HEK293 (cell line): ENCODE measurements around the gene NRSN2.

Experiments used
- CTCF ChIA-PET: fragments of 350-600 bp; formaldehyde crosslinking; extraction: SDS; loops from one replicate; lab custom pipeline; 2021; ENCODE audit warnings: antibody characterized with exemption; lab: Yijun Ruan, JAX
- POLR2A ChIA-PET: fragments of 300-600 bp; formaldehyde crosslinking; extraction: SDS; loops from one replicate; lab custom pipeline; 2020; ENCODE audit warnings: antibody characterized with exemption, inconsistent platforms; lab: Yijun Ruan, JAX
- H3K27ac ChIP-seq: fragments of 200-500 bp; sonication (Bioruptor generic); 2 replicates; pipeline ENCODE4 v1.5.1; 2014; ENCODE audit warnings: low read depth, low read length, control low read depth, inconsistent platforms; ENCODE audit errors: extremely low read depth
- H3K36me3 ChIP-seq, 2 experiments: fragments of 200-500 bp in 1 of 2; sonication (Bioruptor generic) in 1 of 2; 1 replicate in 1 of 2; 2 replicates in 1 of 2; pipeline ENCODE4 v1.5.1; 2014 to 2017; ENCODE audit warnings: inconsistent platforms in 2 of 2, low read length in 2 of 2; ENCODE audit not compliant: control insufficient read depth in 2 of 2, insufficient read depth in 1 of 2
- H3K4me1 ChIP-seq: fragments of 200-500 bp; sonication (Bioruptor generic); 2 replicates; pipeline ENCODE4 v1.5.1; 2014; ENCODE audit warnings: mild to moderate bottlenecking, low read length, inconsistent platforms; ENCODE audit not compliant: control insufficient read depth, insufficient read depth
- H3K4me3 ChIP-seq: 2 replicates; pipeline ENCODE4 v1.5.1; 2011; ENCODE audit warnings: low read depth, mild to moderate bottlenecking, control low read depth, low read length, moderate library complexity
- H3K9me3 ChIP-seq: fragments of 200-500 bp; sonication (Bioruptor generic); 2 replicates; pipeline ENCODE4 v1.5.1; 2014; ENCODE audit warnings: low read depth, low read length, inconsistent platforms; ENCODE audit not compliant: control insufficient read depth, insufficient read depth
- HOXA7 ChIP-seq: sonication (generic); formaldehyde crosslinking; IDR thresholded peaks from 2 replicates; pipeline ENCODE4 v1.8.1; 2022; ENCODE audit warnings: missing genetic modification reagents, borderline replicate concordance
- PRDM1 ChIP-seq: fragments of 450-650 bp; formaldehyde crosslinking; IDR thresholded peaks from 2 replicates; pipeline ENCODE4; 2016; ENCODE audit warnings: missing biosample characterization, missing genetic modification characterization
- ZEB2 ChIP-seq: fragments of 450-650 bp; formaldehyde crosslinking; IDR thresholded peaks from 2 replicates; pipeline ENCODE4 v1.5.1; 2016; ENCODE audit warnings: missing biosample characterization, missing genetic modification characterization
- ZFHX2 ChIP-seq: fragments of 450-650 bp; formaldehyde crosslinking; conservative IDR thresholded peaks from 2 replicates; pipeline ENCODE4 v1.5.1; 2016; ENCODE audit warnings: missing biosample characterization, missing genetic modification characterization
- ZFP37 ChIP-seq: fragments of 450-650 bp; formaldehyde crosslinking; IDR thresholded peaks from 2 replicates; pipeline ENCODE4 v1.5.1; 2016; ENCODE audit warnings: missing biosample characterization, missing genetic modification characterization
- ZFP69B ChIP-seq: fragments of 450-650 bp; formaldehyde crosslinking; IDR thresholded peaks from 2 replicates; pipeline ENCODE4 v1.5.1; 2016; ENCODE audit warnings: missing biosample characterization, missing genetic modification characterization
- ZNF146 ChIP-seq: fragments of 450-650 bp; formaldehyde crosslinking; IDR thresholded peaks from 2 replicates; pipeline ENCODE4 v1.5.1; 2016; ENCODE audit warnings: missing biosample characterization, missing genetic modification characterization
- ZNF157 ChIP-seq: fragments of 450-650 bp; formaldehyde crosslinking; IDR thresholded peaks from 2 replicates; pipeline ENCODE4 v1.5.1; 2016; ENCODE audit warnings: missing biosample characterization, missing genetic modification characterization
- ZNF184 ChIP-seq: fragments of 450-650 bp; IDR thresholded peaks from 2 replicates; pipeline ENCODE4 v1.5.1; 2018; ENCODE audit warnings: missing biosample characterization, mild to moderate bottlenecking, missing genetic modification characterization
- ZNF214 ChIP-seq: fragments of 450-650 bp; formaldehyde crosslinking; IDR thresholded peaks from 2 replicates; pipeline ENCODE4 v1.5.1; 2017; ENCODE audit warnings: missing biosample characterization, mild to moderate bottlenecking, missing genetic modification characterization, borderline replicate concordance
- ZNF266 ChIP-seq: fragments of 450-650 bp; formaldehyde crosslinking; IDR thresholded peaks from 2 replicates; pipeline ENCODE4 v1.5.1; 2016; ENCODE audit warnings: missing biosample characterization, missing genetic modification characterization, low read depth
- ZNF335 ChIP-seq: fragments of 450-650 bp; formaldehyde crosslinking; conservative IDR thresholded peaks from 2 replicates; pipeline ENCODE4 v1.5.1; 2016; ENCODE audit warnings: missing biosample characterization, missing genetic modification characterization
- ZNF426 ChIP-seq: fragments of 450-650 bp; formaldehyde crosslinking; IDR thresholded peaks from 2 replicates; pipeline ENCODE4 v1.5.1; 2017; ENCODE audit warnings: missing biosample characterization, missing genetic modification characterization, mild to moderate bottlenecking, inconsistent platforms, moderate library complexity
- ZNF530 ChIP-seq: fragments of 450-650 bp; formaldehyde crosslinking; IDR thresholded peaks from 2 replicates; pipeline ENCODE4 v1.5.1; 2016; ENCODE audit warnings: low read depth, missing biosample characterization, missing genetic modification characterization
- ZNF560 ChIP-seq: fragments of 450-650 bp; formaldehyde crosslinking; IDR thresholded peaks from 2 replicates; pipeline ENCODE4 v1.5.1; 2017; ENCODE audit warnings: missing biosample characterization, missing genetic modification characterization, borderline replicate concordance
- ZNF621 ChIP-seq: fragments of 450-650 bp; formaldehyde crosslinking; IDR thresholded peaks from 2 replicates; pipeline ENCODE4 v1.5.1; 2017; ENCODE audit warnings: missing biosample characterization, missing genetic modification characterization
- ZNF626 ChIP-seq: fragments of 450-650 bp; sonication (Bioruptor Pico); formaldehyde crosslinking; IDR thresholded peaks from 2 replicates; pipeline ENCODE4 v1.5.1; 2018; ENCODE audit warnings: missing biosample characterization, missing genetic modification characterization, inconsistent platforms
- ZNF747 ChIP-seq: fragments of 450-650 bp; formaldehyde crosslinking; IDR thresholded peaks from 2 replicates; pipeline ENCODE4 v1.5.1; 2016; ENCODE audit warnings: missing biosample characterization, missing genetic modification characterization
- TF ChIP-seq, protein P1 (sequence below): fragments of 450-650 bp; formaldehyde crosslinking; IDR thresholded peaks from 2 replicates; pipeline ENCODE4 v1.5.1; 2017; ENCODE audit warnings: missing biosample characterization, missing genetic modification characterization
- TF ChIP-seq, protein P2 (sequence below): fragments of 450-650 bp; formaldehyde crosslinking; IDR thresholded peaks from 2 replicates; pipeline ENCODE4 v1.5.1; 2016; ENCODE audit warnings: missing biosample characterization, missing genetic modification characterization
- TF ChIP-seq, protein P3 (sequence below): fragments of 450-650 bp; formaldehyde crosslinking; IDR thresholded peaks from 2 replicates; pipeline ENCODE4 v1.5.1; 2016; ENCODE audit warnings: missing biosample characterization, missing genetic modification characterization
- TF ChIP-seq, protein P4 (sequence below): fragments of 450-650 bp; formaldehyde crosslinking; IDR thresholded peaks from 2 replicates; pipeline ENCODE4 v1.5.1; 2016; ENCODE audit warnings: missing biosample characterization, missing genetic modification characterization
- TF ChIP-seq, protein P5 (sequence below): fragments of 450-650 bp; formaldehyde crosslinking; IDR thresholded peaks from 2 replicates; pipeline ENCODE4; 2016; ENCODE audit warnings: missing biosample characterization, missing genetic modification characterization
- TF ChIP-seq, protein P6 (sequence below): fragments of 450-650 bp; formaldehyde crosslinking; IDR thresholded peaks from 2 replicates; pipeline ENCODE4 v1.5.1; 2016; ENCODE audit warnings: missing biosample characterization, missing genetic modification characterization

Gene NRSN2

DNA sequence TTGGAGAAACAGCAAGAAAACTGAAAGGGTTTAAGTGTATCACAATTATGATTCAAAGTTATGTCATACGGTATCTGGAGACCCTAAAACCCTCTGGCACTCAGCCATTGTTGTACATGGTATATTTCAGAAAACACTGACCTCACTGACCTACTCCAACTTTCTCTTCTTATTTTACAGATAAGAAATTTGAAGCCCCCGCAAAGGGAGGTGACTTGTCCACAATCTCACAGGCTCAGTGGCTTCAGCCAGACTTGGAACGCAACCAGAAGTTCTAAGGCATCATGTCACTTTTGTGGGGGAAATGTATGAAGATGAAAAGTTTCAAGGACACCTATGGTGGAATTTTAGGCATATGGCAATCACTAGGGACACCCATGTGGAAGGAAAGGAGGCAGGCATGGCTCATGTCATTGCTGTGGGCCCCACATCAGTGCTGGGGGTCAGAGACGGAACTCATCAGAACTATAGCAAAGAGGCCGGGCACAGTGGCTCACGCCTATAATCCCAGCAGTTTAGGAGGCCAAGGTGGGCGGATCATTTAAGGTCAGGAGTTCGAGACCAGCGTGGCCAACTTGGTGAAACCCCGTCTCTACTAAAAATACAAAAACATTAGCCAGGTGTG lies 28.5 kb downstream of the NRSN2 start:
- Histone ChIP-seq H3K36me3 (no peaks in the 10 kb centered on the region), H3K4me1 (peaks cover 6% of the 10 kb centered on the region; the same call in 1 of the 2 replicates), H3K9me3 (no peaks in the 10 kb centered on the region), H3K4me3 (no peak overlapping the region), H3K27ac (no peak overlapping the region)
- POLR2A ChIA-PET, result interaction anchor here (0.8 kb wide), 1 partner anchor 13 kb away, joined by 3 read pairs; no protein-coding TSS in a partner anchor
- TF ChIP-seq, protein P1, sequence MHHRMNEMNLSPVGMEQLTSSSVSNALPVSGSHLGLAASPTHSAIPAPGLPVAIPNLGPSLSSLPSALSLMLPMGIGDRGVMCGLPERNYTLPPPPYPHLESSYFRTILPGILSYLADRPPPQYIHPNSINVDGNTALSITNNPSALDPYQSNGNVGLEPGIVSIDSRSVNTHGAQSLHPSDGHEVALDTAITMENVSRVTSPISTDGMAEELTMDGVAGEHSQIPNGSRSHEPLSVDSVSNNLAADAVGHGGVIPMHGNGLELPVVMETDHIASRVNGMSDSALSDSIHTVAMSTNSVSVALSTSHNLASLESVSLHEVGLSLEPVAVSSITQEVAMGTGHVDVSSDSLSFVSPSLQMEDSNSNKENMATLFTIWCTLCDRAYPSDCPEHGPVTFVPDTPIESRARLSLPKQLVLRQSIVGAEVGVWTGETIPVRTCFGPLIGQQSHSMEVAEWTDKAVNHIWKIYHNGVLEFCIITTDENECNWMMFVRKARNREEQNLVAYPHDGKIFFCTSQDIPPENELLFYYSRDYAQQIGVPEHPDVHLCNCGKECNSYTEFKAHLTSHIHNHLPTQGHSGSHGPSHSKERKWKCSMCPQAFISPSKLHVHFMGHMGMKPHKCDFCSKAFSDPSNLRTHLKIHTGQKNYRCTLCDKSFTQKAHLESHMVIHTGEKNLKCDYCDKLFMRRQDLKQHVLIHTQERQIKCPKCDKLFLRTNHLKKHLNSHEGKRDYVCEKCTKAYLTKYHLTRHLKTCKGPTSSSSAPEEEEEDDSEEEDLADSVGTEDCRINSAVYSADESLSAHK (tag by site-specific recombination), result peak; percentile 41; the same call in 1 of the 2 replicates
- TF ChIP-seq ZNF335 (tag by site-specific recombination), result peak; percentile 71
- TF ChIP-seq, protein P2, sequence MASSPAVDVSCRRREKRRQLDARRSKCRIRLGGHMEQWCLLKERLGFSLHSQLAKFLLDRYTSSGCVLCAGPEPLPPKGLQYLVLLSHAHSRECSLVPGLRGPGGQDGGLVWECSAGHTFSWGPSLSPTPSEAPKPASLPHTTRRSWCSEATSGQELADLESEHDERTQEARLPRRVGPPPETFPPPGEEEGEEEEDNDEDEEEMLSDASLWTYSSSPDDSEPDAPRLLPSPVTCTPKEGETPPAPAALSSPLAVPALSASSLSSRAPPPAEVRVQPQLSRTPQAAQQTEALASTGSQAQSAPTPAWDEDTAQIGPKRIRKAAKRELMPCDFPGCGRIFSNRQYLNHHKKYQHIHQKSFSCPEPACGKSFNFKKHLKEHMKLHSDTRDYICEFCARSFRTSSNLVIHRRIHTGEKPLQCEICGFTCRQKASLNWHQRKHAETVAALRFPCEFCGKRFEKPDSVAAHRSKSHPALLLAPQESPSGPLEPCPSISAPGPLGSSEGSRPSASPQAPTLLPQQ (tag by site-specific recombination), result peak; percentile 86
- TF ChIP-seq ZNF146 (tag by site-specific recombination), result no peak
- no peak for TF ChIP-seq HOXA7
- peak; percentile 21; the same call in 1 of the 2 replicates for TF ChIP-seq ZFHX2
- TF ChIP-seq ZFP69B (tag by site-specific recombination), result peak; percentile 80; the same call in 1 of the 2 replicates
- 0 out of 2 replicates have a peak, but pooled peaks have one; percentile 9 for TF ChIP-seq PRDM1 (tag by site-specific recombination)
- CTCF ChIA-PET, result interaction anchor here (0.7 to 1.7 kb wide), 2 partner anchors 13 to 22 kb away, joined by 4 read pairs; no protein-coding TSS in a partner anchor

DNA sequence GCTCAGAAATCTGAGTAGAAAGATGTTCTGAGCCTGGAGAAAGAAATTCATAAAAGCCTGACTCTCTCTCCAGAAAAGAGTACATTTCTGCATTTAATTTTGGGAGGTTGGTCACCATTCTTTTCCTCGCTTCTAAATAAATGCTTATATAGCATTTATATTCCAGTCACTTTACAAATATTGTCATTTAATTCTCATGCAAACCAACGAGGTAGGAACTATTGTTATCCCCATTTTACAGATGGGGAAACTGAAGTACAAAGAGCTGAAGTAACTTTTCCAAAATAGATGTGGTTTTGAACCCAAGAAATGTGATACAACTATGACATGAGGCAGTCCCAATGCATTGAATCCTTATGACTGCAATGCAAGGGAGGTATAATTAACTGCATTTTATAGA lies 29.2 kb downstream of the NRSN2 start:
- H3K4me3 ChIP-seq, result no peak overlapping the region
- no peak overlapping the region for H3K27ac ChIP-seq
- POLR2A ChIA-PET, result no interaction called here
- peaks cover 6% of the 10 kb centered on the region; the same call in 1 of the 2 replicates for H3K4me1 ChIP-seq
- H3K9me3 ChIP-seq, result no peaks in the 10 kb centered on the region
- no peak for TF ChIP-seq ZNF747 (tag by site-specific recombination)
- no peak for TF ChIP-seq ZNF626 (tag by site-specific recombination)
- no peak for TF ChIP-seq ZNF621 (tag by site-specific recombination)
- no peak for TF ChIP-seq ZNF426
- TF ChIP-seq, protein P3, sequence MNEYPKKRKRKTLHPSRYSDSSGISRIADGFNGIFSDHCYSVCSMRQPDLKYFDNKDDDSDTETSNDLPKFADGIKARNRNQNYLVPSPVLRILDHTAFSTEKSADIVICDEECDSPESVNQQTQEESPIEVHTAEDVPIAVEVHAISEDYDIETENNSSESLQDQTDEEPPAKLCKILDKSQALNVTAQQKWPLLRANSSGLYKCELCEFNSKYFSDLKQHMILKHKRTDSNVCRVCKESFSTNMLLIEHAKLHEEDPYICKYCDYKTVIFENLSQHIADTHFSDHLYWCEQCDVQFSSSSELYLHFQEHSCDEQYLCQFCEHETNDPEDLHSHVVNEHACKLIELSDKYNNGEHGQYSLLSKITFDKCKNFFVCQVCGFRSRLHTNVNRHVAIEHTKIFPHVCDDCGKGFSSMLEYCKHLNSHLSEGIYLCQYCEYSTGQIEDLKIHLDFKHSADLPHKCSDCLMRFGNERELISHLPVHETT, result no peak
- TF ChIP-seq ZNF266, result no peak
- TF ChIP-seq ZFP37 (tag by site-specific recombination), result no peak
- TF ChIP-seq ZNF184 (tag by site-specific recombination), result no peak
- no peak for TF ChIP-seq ZNF157 (tag by site-specific recombination)
- TF ChIP-seq ZEB2, result no peak
- TF ChIP-seq, protein P4, sequence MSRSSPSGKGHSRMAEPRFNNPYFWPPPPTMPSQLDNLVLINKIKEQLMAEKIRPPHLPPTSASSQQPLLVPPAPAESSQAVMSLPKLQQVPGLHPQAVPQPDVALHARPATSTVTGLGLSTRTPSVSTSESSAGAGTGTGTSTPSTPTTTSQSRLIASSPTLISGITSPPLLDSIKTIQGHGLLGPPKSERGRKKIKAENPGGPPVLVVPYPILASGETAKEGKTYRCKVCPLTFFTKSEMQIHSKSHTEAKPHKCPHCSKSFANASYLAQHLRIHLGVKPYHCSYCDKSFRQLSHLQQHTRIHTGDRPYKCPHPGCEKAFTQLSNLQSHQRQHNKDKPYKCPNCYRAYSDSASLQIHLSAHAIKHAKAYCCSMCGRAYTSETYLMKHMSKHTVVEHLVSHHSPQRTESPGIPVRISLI (tag by site-specific recombination), result no peak
- TF ChIP-seq, protein P5, sequence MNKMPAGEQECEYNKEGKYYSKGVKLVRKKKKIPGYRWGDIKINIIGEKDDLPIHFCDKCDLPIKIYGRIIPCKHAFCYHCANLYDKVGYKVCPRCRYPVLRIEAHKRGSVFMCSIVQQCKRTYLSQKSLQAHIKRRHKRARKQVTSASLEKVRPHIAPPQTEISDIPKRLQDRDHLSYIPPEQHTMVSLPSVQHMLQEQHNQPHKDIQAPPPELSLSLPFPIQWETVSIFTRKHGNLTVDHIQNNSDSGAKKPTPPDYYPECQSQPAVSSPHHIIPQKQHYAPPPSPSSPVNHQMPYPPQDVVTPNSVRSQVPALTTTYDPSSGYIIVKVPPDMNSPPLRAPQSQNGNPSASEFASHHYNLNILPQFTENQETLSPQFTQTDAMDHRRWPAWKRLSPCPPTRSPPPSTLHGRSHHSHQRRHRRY (tag by site-specific recombination), result no peak
- TF ChIP-seq, protein P6, sequence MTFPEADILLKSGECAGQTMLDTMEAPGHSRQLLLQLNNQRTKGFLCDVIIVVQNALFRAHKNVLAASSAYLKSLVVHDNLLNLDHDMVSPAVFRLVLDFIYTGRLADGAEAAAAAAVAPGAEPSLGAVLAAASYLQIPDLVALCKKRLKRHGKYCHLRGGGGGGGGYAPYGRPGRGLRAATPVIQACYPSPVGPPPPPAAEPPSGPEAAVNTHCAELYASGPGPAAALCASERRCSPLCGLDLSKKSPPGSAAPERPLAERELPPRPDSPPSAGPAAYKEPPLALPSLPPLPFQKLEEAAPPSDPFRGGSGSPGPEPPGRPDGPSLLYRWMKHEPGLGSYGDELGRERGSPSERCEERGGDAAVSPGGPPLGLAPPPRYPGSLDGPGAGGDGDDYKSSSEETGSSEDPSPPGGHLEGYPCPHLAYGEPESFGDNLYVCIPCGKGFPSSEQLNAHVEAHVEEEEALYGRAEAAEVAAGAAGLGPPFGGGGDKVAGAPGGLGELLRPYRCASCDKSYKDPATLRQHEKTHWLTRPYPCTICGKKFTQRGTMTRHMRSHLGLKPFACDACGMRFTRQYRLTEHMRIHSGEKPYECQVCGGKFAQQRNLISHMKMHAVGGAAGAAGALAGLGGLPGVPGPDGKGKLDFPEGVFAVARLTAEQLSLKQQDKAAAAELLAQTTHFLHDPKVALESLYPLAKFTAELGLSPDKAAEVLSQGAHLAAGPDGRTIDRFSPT (tag by site-specific recombination), result no peak
- no peak for TF ChIP-seq ZNF214 (tag by site-specific recombination)
- TF ChIP-seq ZNF560 (tag by site-specific recombination), result no peak
- no peak for TF ChIP-seq ZNF530 (tag by site-specific recombination)
- H3K36me3 ChIP-seq, result no peaks in the 10 kb centered on the region
- CTCF ChIA-PET, result interaction anchor here (1.7 kb wide), 1 partner anchor 14 kb away, joined by 4 read pairs; no protein-coding TSS in a partner anchor
